RWPE1 (cell line): ENCODE measurements around the gene EHD4.

Experiments
- CTCF ChIA-PET: fragments of 350-600 bp; sonication (Branson Sonifier 250); formaldehyde crosslinking; extraction: SDS; loops from one replicate; lab custom pipeline; 2021; lab: Yijun Ruan, JAX
- POLR2A ChIA-PET: fragments of 400-600 bp; formaldehyde crosslinking; extraction: SDS; loops from one replicate; lab custom pipeline; 2020; ENCODE audit warnings: antibody characterized with exemption; ENCODE audit not compliant: low non-redundant PET; lab: Yijun Ruan, JAX
- DNase-seq: peaks from one replicate; pipeline ENCODE4 v3.0.0; 2012; ENCODE audit warnings: low spot score
- H3K27ac ChIP-seq: fragments of 450-650 bp; 2 replicates; pipeline ENCODE4 v1.5.1; 2017
- CTCF ChIP-seq: fragments of 450-650 bp; conservative IDR thresholded peaks from 2 replicates; pipeline ENCODE4 v1.5.1; 2017; ENCODE audit warnings: low read depth, mild to moderate bottlenecking

EHD4 gene

GRCh38 chr15:41882689-41883483 lies 89.5 kb downstream of the EHD4 start:
- TF ChIP-seq CTCF: no peak
- DNase-seq: no peak
- POLR2A ChIA-PET: no interaction called here
- CTCF ChIA-PET: interaction anchor here (0.6 to 1.3 kb wide), 2 partner anchors 22 to 1274 kb away, joined by 3 to 4 read pairs; no protein-coding TSS in a partner anchor
- peak overlapping the region; percentile 34 for H3K27ac ChIP-seq

- POLR2A ChIA-PET: no interaction called here
- no peak for DNase-seq
- no peak for TF ChIP-seq CTCF
- peak overlapping the region; percentile 34 for H3K27ac ChIP-seq
- CTCF ChIA-PET: interaction anchor here (1.3 kb wide), 1 partner anchor 23 kb away, joined by 3 read pairs; no protein-coding TSS in a partner anchor
Observed at GRCh38 chr15:41881920-41882688, 90.3 kb downstream of the EHD4 start.

GRCh38 chr15:41881550-41881919 lies 90.8 kb downstream of the EHD4 start:
- no peak for DNase-seq
- POLR2A ChIA-PET: no interaction called here
- TF ChIP-seq CTCF: no peak
- CTCF ChIA-PET: no interaction called here
- H3K27ac ChIP-seq: no peak overlapping the region

- DNase-seq: no peak
- ChIA-PET CTCF (no interaction called here), POLR2A (no interaction called here)
- no peak overlapping the region for H3K27ac ChIP-seq
- no peak for TF ChIP-seq CTCF
Observed at GRCh38 chr15:41881086-41881485, 91.3 kb downstream of the EHD4 start.

GRCh38 chr15:41880156-41880877 lies 92.0 kb downstream of the EHD4 start:
- DNase-seq: no peak
- no peak overlapping the region for H3K27ac ChIP-seq
- CTCF ChIA-PET: no interaction called here
- POLR2A ChIA-PET: no interaction called here
- TF ChIP-seq CTCF: no peak

GRCh38 chr15:41879321-41879845 lies 93.0 kb downstream of the EHD4 start:
- H3K27ac ChIP-seq: 0 out of 2 replicates have a peak overlapping the region, but pooled peaks have one; percentile 1
- no peak for TF ChIP-seq CTCF
- ChIA-PET POLR2A (no interaction called here), CTCF (no interaction called here)
- DNase-seq: no peak
